ENCODE results near the gene HSPA6.

GRCh38 chr1:161506336-161507223 is 17.8 kb upstream of the HSPA6 start:
- TF ChIP-seq CTCF (IDR thresholded peaks at IDR 0.05; ENCODE audit: poor library complexity): no peak
- no peak for TF ChIP-seq EZH2 (IDR thresholded peaks at IDR 0.05; ENCODE audit: borderline replicate concordance)
- no peak for TF ChIP-seq EZH2phosphoT487 (IDR thresholded peaks at IDR 0.05; ENCODE audit: low read depth, severe bottlenecking, unreplicated experiment)
